Parathyroid adenoma (tissue), 2 donors: ENCODE data around the gene RNASE12.
A peak's percentile ranks its signal among the peaks of the same experiment; 100 is the strongest.

ENCODE experiments used
- H2AFZ ChIP-seq: fragments of 300-600 bp; sonication (generic); one replicate; pipeline ENCODE4 v1.7.0; 2017; ENCODE audit warnings: antibody characterized with exemption, mild to moderate bottlenecking
- H3K27ac ChIP-seq: fragments of 300-600 bp; sonication (generic); one replicate; pipeline ENCODE4 v1.7.0; 2017
- H3K27me3 ChIP-seq: fragments of 300-600 bp; sonication (generic); one replicate; pipeline ENCODE4 v1.7.0; 2017; ENCODE audit warnings: low read length; ENCODE audit not compliant: control insufficient read depth, insufficient read depth
- H3K36me3 ChIP-seq: fragments of 300-600 bp; sonication (generic); one replicate; pipeline ENCODE4 v1.7.0; 2017; ENCODE audit warnings: low read length; ENCODE audit not compliant: control insufficient read depth, insufficient read depth
- H3K4me1 ChIP-seq: fragments of 300-600 bp; sonication (generic); one replicate; pipeline ENCODE4 v1.7.0; 2017; ENCODE audit warnings: control low read depth
- H3K4me2 ChIP-seq: fragments of 300-600 bp; sonication (generic); one replicate; pipeline ENCODE4 v1.7.0; 2017; ENCODE audit warnings: low read length
- H3K4me3 ChIP-seq: fragments of 300-600 bp; sonication (generic); one replicate; pipeline ENCODE4 v1.7.0; 2017; ENCODE audit warnings: low read depth, low read length
- H3K79me2 ChIP-seq: fragments of 300-600 bp; sonication (generic); one replicate; pipeline ENCODE4 v1.7.0; 2017; ENCODE audit warnings: control low read depth
- H3K9ac ChIP-seq: fragments of 300-600 bp; sonication (generic); one replicate; pipeline ENCODE4 v1.7.0; 2017; ENCODE audit warnings: mild to moderate bottlenecking
- H3K9me3 ChIP-seq: fragments of 300-600 bp; sonication (generic); one replicate; pipeline ENCODE4 v1.7.0; 2017; ENCODE audit warnings: low read length; ENCODE audit not compliant: control insufficient read depth
- TF ChIP-seq, protein P1 (sequence below): fragments of 300-600 bp; sonication (generic); IDR thresholded peaks from one replicate; pipeline ENCODE4 v1.7.0; 2017; ENCODE audit warnings: antibody characterized with exemption, mild to moderate bottlenecking
- donor health status: primary hyperparathyroidism.

Gene RNASE12

DNA sequence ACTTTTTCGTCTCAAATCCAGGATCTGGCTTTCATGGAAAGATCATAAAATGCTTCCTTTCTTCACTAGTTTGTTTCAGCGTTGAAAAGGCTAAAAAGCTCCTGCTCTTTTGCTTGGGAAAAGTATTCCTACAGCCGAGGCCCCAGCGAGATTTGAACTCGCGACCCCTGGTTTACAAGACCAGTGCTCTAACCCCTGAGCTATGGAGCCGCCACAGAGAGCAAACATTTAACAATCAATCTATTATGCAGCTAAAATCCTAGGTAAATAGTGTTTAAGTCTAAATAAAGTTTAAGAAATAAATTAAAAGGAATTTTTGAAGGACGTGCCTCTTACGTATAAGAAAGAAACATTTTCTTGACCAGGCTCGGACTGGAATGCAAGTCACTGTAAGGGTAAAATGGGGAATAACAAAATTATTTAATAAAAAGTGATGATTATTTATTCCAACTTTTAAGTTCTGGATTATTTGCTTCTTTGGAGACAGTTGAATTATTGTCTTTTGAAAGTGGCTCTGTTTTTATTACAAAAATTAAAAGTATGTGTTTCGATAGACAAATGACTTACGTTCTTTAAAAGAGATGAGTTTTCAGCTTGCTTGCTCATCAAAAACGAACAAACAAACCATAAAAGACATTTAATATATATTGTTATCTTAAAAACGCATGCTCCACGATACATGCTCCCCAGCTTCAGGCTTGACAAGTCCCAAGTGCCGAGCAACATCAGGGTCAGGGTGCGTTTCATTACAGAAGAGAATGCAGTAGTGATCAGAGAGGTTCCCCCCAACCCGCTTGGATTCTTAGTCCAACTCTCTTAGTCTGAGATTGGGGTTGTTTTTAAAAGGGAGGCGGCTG lies 40.1 kb upstream of the RNASE12 start:
- Histone ChIP-seq H3K9me3 (no peaks in the 10 kb centered on the region), H3K4me3 (peak overlapping the region; percentile 51), H3K4me1 (peaks cover 2% of the 10 kb centered on the region), H3K4me2 (peak overlapping the region; percentile 67), H3K27ac (peak overlapping the region; percentile 21), H3K36me3 (no peaks in the 10 kb centered on the region), H3K27me3 (no peaks in the 10 kb centered on the region), H3K9ac (no peak overlapping the region), H3K79me2 (no peaks in the 10 kb centered on the region), H2AFZ (peak overlapping the region; percentile 64)
- TF ChIP-seq, protein P1, sequence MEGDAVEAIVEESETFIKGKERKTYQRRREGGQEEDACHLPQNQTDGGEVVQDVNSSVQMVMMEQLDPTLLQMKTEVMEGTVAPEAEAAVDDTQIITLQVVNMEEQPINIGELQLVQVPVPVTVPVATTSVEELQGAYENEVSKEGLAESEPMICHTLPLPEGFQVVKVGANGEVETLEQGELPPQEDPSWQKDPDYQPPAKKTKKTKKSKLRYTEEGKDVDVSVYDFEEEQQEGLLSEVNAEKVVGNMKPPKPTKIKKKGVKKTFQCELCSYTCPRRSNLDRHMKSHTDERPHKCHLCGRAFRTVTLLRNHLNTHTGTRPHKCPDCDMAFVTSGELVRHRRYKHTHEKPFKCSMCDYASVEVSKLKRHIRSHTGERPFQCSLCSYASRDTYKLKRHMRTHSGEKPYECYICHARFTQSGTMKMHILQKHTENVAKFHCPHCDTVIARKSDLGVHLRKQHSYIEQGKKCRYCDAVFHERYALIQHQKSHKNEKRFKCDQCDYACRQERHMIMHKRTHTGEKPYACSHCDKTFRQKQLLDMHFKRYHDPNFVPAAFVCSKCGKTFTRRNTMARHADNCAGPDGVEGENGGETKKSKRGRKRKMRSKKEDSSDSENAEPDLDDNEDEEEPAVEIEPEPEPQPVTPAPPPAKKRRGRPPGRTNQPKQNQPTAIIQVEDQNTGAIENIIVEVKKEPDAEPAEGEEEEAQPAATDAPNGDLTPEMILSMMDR: no peak

DNA sequence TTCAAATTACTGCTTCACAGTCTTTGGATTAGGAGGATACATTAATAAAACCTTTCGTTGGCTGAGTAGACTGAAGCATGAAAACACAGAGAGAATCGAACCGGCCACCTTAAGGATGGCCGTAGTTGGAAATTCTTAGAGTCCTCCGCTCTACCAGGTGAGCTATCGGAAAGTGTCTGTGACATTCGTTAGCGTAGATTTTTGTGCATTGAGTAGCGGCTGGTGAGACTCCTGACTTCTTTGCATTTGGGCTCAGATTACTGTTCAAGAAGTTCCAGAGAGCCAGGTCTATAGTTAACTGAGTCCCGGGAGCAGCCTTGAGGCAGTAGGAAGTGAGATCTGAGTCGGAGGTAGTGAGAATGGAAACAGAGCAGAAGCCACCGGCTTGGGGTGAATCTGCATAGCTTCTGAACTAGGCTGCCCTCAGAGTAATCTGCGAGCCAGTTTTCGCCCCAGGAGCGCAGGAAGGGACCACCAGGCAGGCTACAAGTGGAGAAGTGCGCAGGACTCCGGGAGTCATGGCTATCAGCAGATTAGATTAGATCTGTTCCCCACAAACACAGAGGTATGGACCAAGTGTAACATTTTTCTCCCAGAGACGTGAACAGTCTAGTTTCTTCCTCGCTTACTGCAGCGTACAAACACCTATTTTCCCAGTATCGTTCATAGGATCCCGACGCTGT lies 39.3 kb upstream of the RNASE12 start:
- peak overlapping the region; percentile 36 for H2AFZ ChIP-seq
- TF ChIP-seq, protein P1: no peak
- no peaks in the 10 kb centered on the region for H3K36me3 ChIP-seq
- H3K27me3 ChIP-seq: no peaks in the 10 kb centered on the region
- H3K9me3 ChIP-seq: no peaks in the 10 kb centered on the region
- no peaks in the 10 kb centered on the region for H3K79me2 ChIP-seq
- H3K9ac ChIP-seq: no peak overlapping the region
- H3K4me3 ChIP-seq: peak overlapping the region; percentile 51
- peak overlapping the region; percentile 67 for H3K4me2 ChIP-seq
- peaks cover 2% of the 10 kb centered on the region for H3K4me1 ChIP-seq
- H3K27ac ChIP-seq: peak overlapping the region; percentile 21

DNA sequence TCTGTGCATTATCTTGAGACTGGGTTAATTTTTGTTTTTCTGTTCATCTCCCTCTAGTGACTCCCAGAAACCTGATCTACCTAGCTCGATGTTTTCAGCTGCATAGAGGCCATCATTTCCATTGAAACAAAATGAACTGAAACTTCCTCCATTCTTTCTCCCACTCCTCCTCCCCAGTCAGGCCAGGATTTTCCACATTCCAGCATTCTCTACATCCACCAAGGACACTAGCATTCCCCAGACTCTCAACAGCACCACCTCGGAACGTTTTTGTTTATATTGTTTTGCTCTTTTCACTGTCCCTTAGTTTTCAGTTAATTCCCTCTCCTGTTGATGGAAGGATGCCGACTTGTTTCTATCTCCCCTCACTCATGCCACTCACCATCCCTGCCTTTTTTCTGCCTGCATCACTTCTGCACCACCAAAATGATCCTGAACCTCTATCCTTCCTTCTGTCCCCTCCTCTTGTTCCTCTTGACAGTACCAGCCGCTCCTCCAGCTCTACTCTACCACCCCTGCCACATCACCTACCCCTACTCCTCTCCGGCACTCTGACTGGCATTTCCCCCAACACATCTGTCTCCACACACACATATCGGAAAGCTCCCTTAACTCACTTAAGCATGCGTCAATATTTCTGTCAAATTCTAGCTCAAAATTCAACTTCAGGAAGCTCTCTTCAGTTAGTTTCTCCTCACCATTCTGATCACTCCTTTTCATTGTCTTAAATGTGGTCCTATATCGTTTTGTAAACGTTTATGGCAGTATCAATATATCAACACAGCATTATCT lies 37.1 kb upstream of the RNASE12 start:
- Histone ChIP-seq H3K79me2 (no peaks in the 10 kb centered on the region), H3K4me3 (no peak overlapping the region), H3K4me1 (peaks cover 2% of the 10 kb centered on the region), H3K27ac (no peak overlapping the region), H3K9me3 (no peaks in the 10 kb centered on the region), H3K27me3 (no peaks in the 10 kb centered on the region), H3K9ac (no peak overlapping the region), H3K36me3 (no peaks in the 10 kb centered on the region), H2AFZ (no peak overlapping the region), H3K4me2 (no peak overlapping the region)
- TF ChIP-seq, protein P1: no peak

DNA sequence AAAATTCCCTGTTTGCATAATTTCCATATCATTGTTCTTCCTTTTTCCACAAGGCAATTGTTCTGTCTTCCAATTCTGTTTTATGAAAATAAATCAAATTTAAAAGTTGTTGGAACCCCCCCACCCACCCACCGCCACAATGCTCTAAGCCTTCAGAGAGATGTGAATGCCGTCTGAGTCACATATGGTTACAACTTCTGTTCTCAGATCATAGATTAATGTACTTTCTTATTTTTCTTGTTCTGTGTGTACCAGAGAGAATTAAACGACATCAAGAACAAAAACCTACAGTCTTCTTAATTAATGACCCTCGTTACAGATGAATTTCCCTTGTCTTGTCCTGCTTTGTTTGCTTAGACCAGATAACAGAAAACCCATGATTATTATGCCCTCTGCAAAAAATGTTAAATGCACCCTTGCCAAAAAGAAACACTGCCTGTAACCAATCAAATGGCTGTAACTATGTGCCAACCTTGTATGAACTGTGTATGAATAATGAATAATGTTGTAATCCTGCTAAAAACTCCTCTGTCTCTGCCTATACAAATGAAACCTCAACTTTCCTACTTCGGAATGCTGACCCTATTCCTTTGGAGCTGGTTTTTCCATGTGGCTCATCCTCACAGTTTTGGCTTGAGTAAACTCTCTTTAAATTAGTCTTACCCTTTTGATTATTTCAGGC lies 36.3 kb upstream of the RNASE12 start:
- no peaks in the 10 kb centered on the region for H3K9me3 ChIP-seq
- H3K27ac ChIP-seq: no peak overlapping the region
- no peaks in the 10 kb centered on the region for H3K36me3 ChIP-seq
- H3K4me1 ChIP-seq: no peaks in the 10 kb centered on the region
- no peak overlapping the region for H3K4me3 ChIP-seq
- H3K9ac ChIP-seq: no peak overlapping the region
- H3K79me2 ChIP-seq: no peaks in the 10 kb centered on the region
- no peak overlapping the region for H3K4me2 ChIP-seq
- H2AFZ ChIP-seq: no peak overlapping the region
- no peaks in the 10 kb centered on the region for H3K27me3 ChIP-seq
- TF ChIP-seq, protein P1: no peak
